HG03460 (cell line): ENCODE measurements around the gene TOR1A.

ENCODE experiments used
- ATAC-seq: cut with Tn5 transposase; IDR thresholded peaks from one replicate; pipeline ENCODE4 v1.9.1; 2021; ENCODE audit not compliant: unreplicated experiment

TOR1A gene

GRCh38 chr9:129852579-129852978 is 28.6 kb upstream of the TOR1A start:
- ATAC-seq, result no peak

GRCh38 chr9:129851821-129852220 is 27.9 kb upstream of the TOR1A start:
- no peak for ATAC-seq

DNA sequence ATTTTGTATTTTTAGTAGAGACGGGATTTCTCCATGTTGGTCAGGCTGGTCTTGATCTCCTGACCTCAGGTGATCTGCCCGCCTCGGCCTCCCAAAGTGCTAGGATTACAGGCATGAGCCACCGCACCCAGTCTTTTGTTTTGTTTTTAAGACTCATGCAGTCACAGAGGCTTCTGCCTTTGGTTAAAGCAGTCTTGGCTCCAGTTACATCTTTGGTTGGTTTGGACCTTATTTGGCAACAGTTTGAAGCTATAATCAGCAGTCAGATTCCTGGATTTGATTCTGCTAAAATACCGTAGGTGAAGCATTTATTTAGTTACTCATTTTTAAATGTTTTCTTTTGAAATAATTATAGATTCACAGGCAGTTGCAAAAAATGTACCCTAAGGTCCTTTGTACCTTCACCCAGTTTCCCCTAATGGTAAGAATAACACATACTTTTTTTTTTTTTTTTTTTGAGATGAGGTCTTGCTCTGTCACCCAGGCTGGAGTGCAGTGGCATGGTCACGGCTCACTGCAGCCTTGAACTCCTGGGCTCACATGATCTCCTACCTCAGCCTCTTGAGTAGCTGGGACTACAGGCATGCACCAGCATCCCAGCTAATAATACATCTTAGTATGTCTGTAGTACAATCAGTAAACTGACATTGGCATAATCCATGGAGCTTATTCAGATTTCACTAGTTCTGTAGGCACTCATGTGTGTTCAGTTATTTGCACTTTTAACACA is 27.1 kb upstream of the TOR1A start:
- no peak for ATAC-seq

DNA sequence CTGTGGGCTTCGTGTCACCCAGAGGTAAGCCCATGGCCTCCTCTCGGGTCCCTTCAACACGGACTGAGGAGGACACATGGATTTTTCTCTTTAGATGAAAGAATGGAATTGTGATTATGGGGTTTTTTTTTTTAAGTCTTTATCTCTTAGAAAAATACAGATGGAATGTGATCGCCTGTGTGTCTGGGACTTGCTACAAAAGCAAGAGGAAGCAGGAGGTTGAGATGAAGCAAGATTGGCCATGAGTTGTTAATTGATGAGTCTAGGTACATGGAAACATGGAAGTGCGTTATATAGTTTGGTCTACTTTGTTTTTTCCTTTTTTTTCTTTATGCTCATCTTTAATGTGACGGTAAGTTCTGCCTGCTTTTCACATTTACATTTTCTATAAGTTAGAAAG is 26.0 kb upstream of the TOR1A start:
- no peak for ATAC-seq

- ATAC-seq, result no peak
Observed at GRCh38 chr9:129848712-129849441, 24.9 kb upstream of the TOR1A start.

- ATAC-seq, result no peak
Observed at GRCh38 chr9:129845373-129845772, 21.4 kb upstream of the TOR1A start.

GRCh38 chr9:129841071-129841470 is 17.1 kb upstream of the TOR1A start:
- ATAC-seq, result no peak

GRCh38 chr9:129840034-129840433 is 16.1 kb upstream of the TOR1A start:
- no peak for ATAC-seq

GRCh38 chr9:129839324-129840023 is 15.5 kb upstream of the TOR1A start:
- ATAC-seq, result no peak

DNA sequence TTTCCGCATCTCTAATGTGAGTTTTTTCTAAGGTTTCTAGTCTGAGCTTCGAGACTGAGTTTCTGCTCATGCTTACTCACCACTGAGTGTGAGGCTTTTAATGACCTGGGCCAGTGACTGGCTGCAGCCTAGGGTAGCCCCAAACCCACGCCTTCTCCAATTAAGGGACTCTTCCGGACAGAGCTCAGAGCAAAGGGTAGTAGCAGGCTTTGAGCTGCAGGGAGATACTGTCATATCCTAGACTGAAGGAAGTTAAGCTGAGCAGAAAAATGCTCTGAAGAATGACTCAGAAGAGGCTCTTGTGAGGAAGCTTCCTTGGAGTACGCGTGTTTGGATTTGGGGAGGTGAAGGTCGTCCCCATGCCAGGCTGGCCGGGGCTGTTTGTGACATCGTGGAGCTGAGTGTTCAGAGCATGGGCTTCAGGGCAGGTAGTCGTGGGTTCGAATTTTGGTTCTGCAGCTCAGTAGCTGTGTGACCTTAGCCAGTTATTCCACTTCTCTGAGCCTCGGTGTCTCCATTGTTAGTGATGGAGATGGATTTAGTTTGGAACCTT is 14.8 kb upstream of the TOR1A start:
- ATAC-seq, result no peak

DNA sequence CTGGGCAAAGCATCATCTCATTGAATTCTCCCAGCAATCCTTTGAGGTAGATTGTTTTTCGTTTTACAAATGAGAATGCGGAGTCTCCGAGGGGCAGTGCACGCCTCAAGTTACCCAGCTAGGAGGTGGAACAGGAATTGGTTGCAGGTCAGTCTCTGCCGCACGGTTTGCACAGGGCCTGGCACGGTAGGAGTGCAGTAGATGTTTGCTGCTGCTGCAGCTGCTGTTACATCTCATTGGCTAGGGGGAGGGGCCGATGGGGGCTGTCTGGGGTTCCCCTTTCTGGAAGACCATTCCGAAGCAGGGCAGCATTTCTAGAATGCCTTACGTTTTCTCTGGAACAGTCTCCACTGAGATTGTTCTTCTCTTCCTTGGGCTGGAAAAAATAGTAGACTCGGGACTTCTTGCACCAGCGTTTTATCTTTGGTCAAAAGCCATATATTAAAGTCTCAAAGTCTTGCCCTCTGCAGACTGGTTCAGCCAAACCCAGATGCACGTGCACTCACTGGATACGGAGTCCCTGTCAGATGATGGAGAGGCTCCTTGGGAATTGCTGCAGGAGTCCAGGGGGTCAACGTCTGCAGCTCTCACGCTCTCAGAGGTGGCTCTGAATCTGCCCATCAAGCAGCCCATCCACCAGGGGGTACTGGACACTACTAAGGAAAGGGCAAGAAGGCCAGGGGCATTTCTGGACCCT is 12.5 kb upstream of the TOR1A start:
- no peak for ATAC-seq

DNA sequence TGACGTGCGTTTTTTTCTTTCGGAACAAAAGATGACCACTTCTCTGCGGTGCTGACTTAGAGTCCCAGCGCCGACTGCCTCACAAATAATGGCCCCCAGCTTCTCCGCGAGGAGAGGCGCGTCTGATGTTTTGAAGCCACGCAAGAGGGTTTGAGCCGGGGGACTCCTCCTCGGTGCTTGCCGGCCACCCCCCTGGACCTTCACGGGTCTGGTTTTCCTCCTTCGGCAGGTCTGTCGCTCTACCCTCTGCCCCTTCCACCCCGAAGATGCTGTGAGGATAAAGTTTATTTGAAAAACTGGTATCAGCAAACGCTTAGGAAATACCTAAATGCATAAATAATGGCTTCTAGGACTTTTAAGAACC is 11.9 kb upstream of the TOR1A start:
- peak; percentile 1 for ATAC-seq

DNA sequence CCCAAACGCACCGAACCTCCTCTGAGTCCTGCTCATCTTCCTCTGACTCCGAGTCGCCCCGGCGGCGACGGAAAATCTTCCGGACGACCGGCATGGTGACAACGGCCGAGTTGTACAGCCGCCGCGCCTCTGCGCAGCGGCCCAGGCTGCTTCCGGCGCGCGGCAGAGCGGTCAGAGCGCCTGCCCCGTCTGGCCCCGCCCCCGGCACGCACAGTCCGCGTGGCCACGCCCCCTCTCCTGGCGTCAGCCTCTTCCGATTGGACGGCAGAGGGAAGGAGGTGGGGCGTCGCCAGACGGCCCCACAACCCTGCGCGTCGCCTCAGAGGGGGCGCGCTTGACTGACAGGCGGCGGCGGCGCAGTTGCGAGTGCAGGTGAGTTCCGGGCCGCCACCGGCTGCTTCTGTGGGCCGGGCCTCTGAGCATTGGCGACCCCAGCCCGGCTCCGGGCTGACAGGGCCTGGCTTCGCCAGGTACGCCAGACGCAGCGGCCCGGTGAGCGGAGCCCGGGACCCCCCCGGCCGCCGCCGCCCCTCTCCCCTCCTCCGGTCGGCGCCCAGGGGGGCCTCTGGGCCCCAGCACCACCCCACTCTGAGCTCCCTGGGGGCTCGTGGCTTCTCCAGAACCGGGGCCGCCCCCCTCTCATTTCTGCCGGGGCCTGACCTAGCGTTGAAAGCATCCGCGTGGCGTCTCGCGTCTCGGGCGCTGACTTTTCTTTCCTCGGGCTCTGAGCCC is 11.4 kb upstream of the TOR1A start, which contains the start of the genes C9orf78 and USP20:
Gene C9orf78 (minus strand): TSS at position 148 of the 732 bp plus-strand sequence. CDS start 54 bp downstream, at position 94.
Gene USP20 (plus strand): TSS at position 331 of the 732 bp plus-strand sequence. CDS start 17,098 bp downstream, outside the sequence.
- ATAC-seq, result peak; percentile 93

- peak; percentile 19 for ATAC-seq
Observed at GRCh38 chr9:129834489-129835127, 10.7 kb upstream of the TOR1A start.

- no peak for ATAC-seq
Observed at GRCh38 chr9:129832982-129833381, 9.0 kb upstream of the TOR1A start.

GRCh38 chr9:129828969-129829368 is 5.0 kb upstream of the TOR1A start:
- no peak for ATAC-seq

DNA sequence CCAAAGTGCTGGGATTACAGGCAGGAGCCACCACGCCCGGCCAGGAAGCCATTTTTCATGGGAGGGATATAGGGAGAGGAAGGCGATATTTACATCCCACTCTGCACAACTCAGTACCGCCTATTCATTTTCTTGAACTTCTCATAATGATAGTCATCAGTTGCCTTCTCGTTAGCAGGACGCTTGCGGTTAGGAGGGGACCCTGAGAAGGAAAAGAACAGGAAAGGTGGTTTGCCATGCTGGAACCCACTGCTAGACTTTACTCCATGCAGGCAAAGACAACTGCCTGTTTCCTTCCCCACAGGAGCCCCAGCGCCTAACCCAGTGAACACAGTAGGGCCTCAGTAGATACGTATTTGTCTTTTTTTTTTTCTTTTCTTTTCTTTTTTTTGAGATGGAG is 4.1 kb upstream of the TOR1A start:
- no peak for ATAC-seq

DNA sequence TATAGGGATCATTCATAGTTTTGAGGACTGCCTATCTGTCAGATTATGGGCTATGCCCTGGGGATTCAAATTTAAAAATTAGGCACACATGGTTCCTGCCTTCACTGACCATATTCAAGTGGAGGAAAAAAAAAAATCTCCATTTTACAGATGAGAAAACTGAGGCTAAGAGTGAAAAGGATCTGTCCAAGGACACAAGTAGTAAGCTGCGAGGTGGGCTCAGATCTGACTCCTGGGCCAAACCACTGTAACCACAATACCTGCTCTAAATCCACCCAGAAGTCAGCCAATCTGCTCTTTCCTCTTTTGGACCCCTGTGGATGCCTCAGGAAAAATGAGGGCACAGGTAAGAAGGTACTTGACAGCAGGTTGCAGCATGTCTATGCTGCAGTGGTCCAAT is 2.8 kb upstream of the TOR1A start:
- ATAC-seq, result no peak

GRCh38 chr9:129826344-129826743 is 2.4 kb upstream of the TOR1A start:
- ATAC-seq, result no peak

GRCh38 chr9:129823542-129823934 is 398 bp downstream of the TOR1A start:
- no peak for ATAC-seq
